SK-N-SH (cell line): ENCODE results near the gene CYP20A1. TPM values are rescaled to one million over a fixed set of nuclear protein-coding genes. Genes with fewer than 3 reads are reported as not detected.
A peak's percentile ranks its signal among the peaks of the same experiment; 100 is the strongest.
"Not testable (repeated sequence)": the region's sequence is repeated elsewhere in the genome, so short reads cannot be mapped to it uniquely, and the experiment has no call there.

Source experiments
- CTCF ChIA-PET: fragments of 300-600, 350-600 bp; formaldehyde crosslinking; extraction: SDS; loops from one replicate; lab custom pipeline; 2021; lab: Yijun Ruan, JAX
- POLR2A ChIA-PET: fragments of 350-600 bp; sonication (Branson Sonifier 250); formaldehyde crosslinking; extraction: SDS; loops from one replicate; lab custom pipeline; 2020; ENCODE audit warnings: antibody characterized with exemption, inconsistent platforms; lab: Yijun Ruan, JAX
- DNase-seq: peaks from one replicate; pipeline ENCODE4 v3.0.0; 2012
- H2AFZ ChIP-seq: fragments of 200-600 bp; sonication (generic); 2 replicates; pipeline ENCODE4 v1.8.1; 2016; ENCODE audit warnings: antibody characterized with exemption, mild to moderate bottlenecking, low read depth
- H3F3A ChIP-seq: fragments of 200-600 bp; sonication (generic); replicated peaks from 2 replicates; pipeline ENCODE3; 2016; ENCODE audit warnings: antibody characterized with exemption, mild to moderate bottlenecking; ENCODE audit not compliant: insufficient read depth
- H3K27ac ChIP-seq, 2 experiments: fragments of 200-500 bp in 1 of 2; fragments of 200-600 bp in 1 of 2; sonication (Bioruptor generic) in 1 of 2; sonication (generic), shearing (Covaris generic) in 1 of 2; 2 replicates each; pipeline versions ENCODE4 v1.5.1 to v1.6.1; 2014 to 2016; ENCODE audit warnings: low read depth in 2 of 2, inconsistent platforms in 1 of 2, low read length in 1 of 2, mild to moderate bottlenecking in 1 of 2, mixed read lengths in 1 of 2
- H3K27me3 ChIP-seq: fragments of 200-600 bp; sonication (generic), shearing (Covaris generic); 2 replicates; pipeline ENCODE4 v1.6.1; 2016; ENCODE audit warnings: mixed run types; ENCODE audit not compliant: insufficient read depth
- H3K36me3 ChIP-seq, 2 experiments: fragments of 200-500 bp in 1 of 2; fragments of 200-600 bp in 1 of 2; sonication (Bioruptor generic) in 1 of 2; sonication (generic) in 1 of 2; replicated peaks in 1 of 2; 2 replicates each; pipeline versions ENCODE3 to v1.5.1; 2014 to 2016; ENCODE audit warnings: low read length in 1 of 2, mild to moderate bottlenecking in 1 of 2; ENCODE audit not compliant: insufficient read depth in 2 of 2, control insufficient read depth in 1 of 2
- H3K4me1 ChIP-seq, 2 experiments: fragments of 200-500 bp in 1 of 2; fragments of 200-600 bp in 1 of 2; sonication (Bioruptor generic) in 1 of 2; sonication (generic), shearing (Covaris generic) in 1 of 2; 2 replicates each; pipeline versions ENCODE4 v1.5.1 to v1.6.1; 2014 to 2016; ENCODE audit warnings: low read depth in 1 of 2, low read length in 1 of 2, mixed run types in 1 of 2; ENCODE audit not compliant: insufficient read depth in 2 of 2, control insufficient read depth in 1 of 2
- H3K4me2 ChIP-seq: fragments of 200-600 bp; sonication (generic), shearing (Covaris generic); 2 replicates; pipeline ENCODE4 v1.6.1; 2017; ENCODE audit warnings: mixed run types
- H3K4me3 ChIP-seq, 2 experiments: fragments of 200-500 bp in 1 of 2; fragments of 200-600 bp in 1 of 2; sonication (Bioruptor generic) in 1 of 2; sonication (generic), shearing (Covaris generic) in 1 of 2; 2 replicates each; pipeline versions ENCODE4 v1.5.1 to v1.8.1; 2014 to 2016; ENCODE audit warnings: low read depth in 2 of 2, inconsistent platforms in 1 of 2, low read length in 1 of 2, mild to moderate bottlenecking in 1 of 2, mixed read lengths in 1 of 2, moderate library complexity in 1 of 2
- H3K79me2 ChIP-seq: fragments of 200-600 bp; sonication (generic); 2 replicates; pipeline ENCODE4 v1.8.1; 2017; ENCODE audit warnings: mild to moderate bottlenecking; ENCODE audit not compliant: insufficient read depth
- H3K9ac ChIP-seq: fragments of 200-600 bp; sonication (generic); 2 replicates; pipeline ENCODE4 v1.6.1; 2017; ENCODE audit warnings: mixed run types
- H3K9me2 ChIP-seq: fragments of 200-600 bp; sonication (generic); 2 replicates; pipeline ENCODE4 v1.6.1; 2017; ENCODE audit warnings: mixed run types
- H3K9me3 ChIP-seq: fragments of 200-600 bp; sonication (generic); 2 replicates; pipeline ENCODE4 v1.6.1; 2017; ENCODE audit warnings: mixed run types, mild to moderate bottlenecking, moderate library complexity
- H4K20me1 ChIP-seq: fragments of 200-600 bp; sonication (generic); 2 replicates; pipeline ENCODE4 v1.6.1; 2017; ENCODE audit warnings: mild to moderate bottlenecking, mixed run types; ENCODE audit not compliant: insufficient read depth
- CTCF ChIP-seq: fragments of 200-600 bp; sonication (generic); IDR thresholded peaks from 2 replicates; pipeline ENCODE4 v1.6.1; 2017; ENCODE audit warnings: antibody characterized with exemption, mild to moderate bottlenecking, moderate library complexity
- EP300 ChIP-seq, 2 experiments: IDR thresholded peaks; 2 replicates each; pipeline versions ENCODE4 v1.4.0 to v1.6.1; 2012; ENCODE audit warnings: borderline replicate concordance in 1 of 2, low read depth in 1 of 2, low read length in 1 of 2
- FOXJ3 ChIP-seq: sonication (generic); formaldehyde crosslinking; IDR thresholded peaks from 2 replicates; pipeline ENCODE4 v1.5.1; 2020; ENCODE audit warnings: mild to moderate bottlenecking, missing genetic modification reagents
- FOXM1 ChIP-seq: IDR thresholded peaks from 2 replicates; pipeline ENCODE4 v1.4.0; 2012; ENCODE audit warnings: low read depth, mild to moderate bottlenecking
- GATA2 ChIP-seq: sonication (generic); formaldehyde crosslinking; IDR thresholded peaks from 2 replicates; pipeline ENCODE4 v1.5.0; 2020; ENCODE audit warnings: mild to moderate bottlenecking, missing genetic modification reagents
- NRF1 ChIP-seq: IDR thresholded peaks from 2 replicates; pipeline ENCODE4 v1.6.1; 2012; ENCODE audit warnings: low read depth, mild to moderate bottlenecking, low read length
- PBX3 ChIP-seq: IDR thresholded peaks from 2 replicates; pipeline ENCODE4; 2012
- TAF1 ChIP-seq: IDR thresholded peaks from 2 replicates; pipeline ENCODE4 v1.6.1; 2012; ENCODE audit warnings: low read depth, mild to moderate bottlenecking, low read length, moderate library complexity, borderline replicate concordance
- TCF12 ChIP-seq: IDR thresholded peaks from 2 replicates; pipeline ENCODE4 v1.4.0; 2012
- USF1 ChIP-seq: IDR thresholded peaks from 2 replicates; pipeline ENCODE4 v1.4.0; 2012; ENCODE audit warnings: low read depth, borderline replicate concordance
- WGBS: methylation state at CpG from one replicate; pipeline ENCODE4 v1.1.6; 2017; ENCODE audit warnings: low lambda C conversion rate; 5-methylcytosine and 5-hydroxymethylcytosine counted together
- polyA plus RNA-seq, 3 experiments: library from polyadenylated mRNA; depleted of rRNA; stranded (reverse); fragments of >200 nt; gene quantifications; 2 replicates each; pipeline ENCODE4 v1.2.3, GENCODE V29; 2012

CYP20A1 gene
- polyA plus RNA-seq, 1 of the 3 experiments (the other 2 are of a cell fraction), result 10.6 TPM

- H3K4me3 ChIP-seq, result no peak overlapping the region
- ChIA-PET CTCF (no interaction called here), POLR2A (interaction anchor here (0.6 kb wide), 1 partner anchor 101 kb away, joined by 3 read pairs; no protein-coding TSS in a partner anchor)
- H3K4me2 ChIP-seq, result peak overlapping the region; percentile 12; the same call in 1 of the 2 replicates
- no peaks in the 10 kb centered on the region for H3K9me3 ChIP-seq
- no peak overlapping the region for H2AFZ ChIP-seq
- H3K27me3 ChIP-seq, result no peaks in the 10 kb centered on the region
- peaks cover 0 to 44% of the 10 kb centered on the region in 2 experiments for H3K36me3 ChIP-seq
- 53% methylated on average over 2 of the region's 2 CpGs for WGBS
- H4K20me1 ChIP-seq, result peaks cover 52% of the 10 kb centered on the region
- peaks cover 21% of the 10 kb centered on the region for H3F3A ChIP-seq
- peak overlapping the region in 1 of 2 experiments; percentile 47; a peak in 1 of 4 replicates for H3K27ac ChIP-seq
- H3K9ac ChIP-seq, result no peak overlapping the region
- no peak for DNase-seq
- H3K4me1 ChIP-seq, result peaks cover 0 to 16% of the 10 kb centered on the region in 2 experiments; a peak in 2 of 4 replicates
- H3K79me2 ChIP-seq, result peaks cover 98% of the 10 kb centered on the region
- H3K9me2 ChIP-seq, result no peaks in the 10 kb centered on the region
- TF ChIP-seq EP300 (IDR thresholded peaks at IDR 0.05; ENCODE audit: borderline replicate concordance in 1 of 2, low read depth in 1 of 2, low read length in 1 of 2) (no peak), FOXM1 (no peak), USF1 (no peak), GATA2 (CRISPR knock-in tag) (no peak), TCF12 (no peak), PBX3 (no peak), FOXJ3 (CRISPR knock-in tag) (no peak), CTCF (no peak), NRF1 (no peak), TAF1 (no peak)
Observed at GRCh38 chr2:203341741-203342310, 103.0 kb downstream of the CYP20A1 start.

- POLR2A ChIA-PET, result interaction anchor here (0.6 kb wide), 1 partner anchor 100 kb away, joined by 3 read pairs; no protein-coding TSS in a partner anchor
- peaks cover 52% of the 10 kb centered on the region for H4K20me1 ChIP-seq
- H3K9me3 ChIP-seq, H3K9ac ChIP-seq, H3K9me2 ChIP-seq, H2AFZ ChIP-seq, CTCF ChIA-PET, DNase-seq, H3K4me3 ChIP-seq, H3K27me3 ChIP-seq: not testable (repeated sequence)
- peaks cover 0 to 16% of the 10 kb centered on the region in 2 experiments; a peak in 2 of 4 replicates for H3K4me1 ChIP-seq
- WGBS, result 97% methylated on average over 4 of the region's 4 CpGs
- 0 out of 2 replicates have a peak overlapping the region, but pooled peaks have one; percentile 12 for H3K4me2 ChIP-seq
- peaks cover 0 to 38% of the 10 kb centered on the region in 2 experiments for H3K36me3 ChIP-seq
- H3K79me2 ChIP-seq, result peaks cover 98% of the 10 kb centered on the region
- peak overlapping the region in 1 of 2 experiments; percentile 47; a peak in 1 of 4 replicates for H3K27ac ChIP-seq
- peaks cover 21% of the 10 kb centered on the region for H3F3A ChIP-seq
Observed at GRCh38 chr2:203342374-203342773, 103.6 kb downstream of the CYP20A1 start.
